Mucosa of gallbladder (tissue), 1 donor: ENCODE results near the gene P2RY12. TPM values are rescaled to one million over a fixed set of nuclear protein-coding genes. Genes with fewer than 3 reads are reported as not detected.

Experiments
- DNase-seq: peaks from one replicate; pipeline ENCODE4 v3.0.0-alpha.2; 2020; ENCODE audit warnings: low spot score
- total RNA-seq: library from RNA; stranded (reverse); gene quantifications from one replicate; pipeline ENCODE4 v1.2.1, GENCODE V29; 2021
- donor health status: DM: no; HTN: no; CAD: no.

P2RY12 gene
- 7.6 TPM for total RNA-seq

DNA sequence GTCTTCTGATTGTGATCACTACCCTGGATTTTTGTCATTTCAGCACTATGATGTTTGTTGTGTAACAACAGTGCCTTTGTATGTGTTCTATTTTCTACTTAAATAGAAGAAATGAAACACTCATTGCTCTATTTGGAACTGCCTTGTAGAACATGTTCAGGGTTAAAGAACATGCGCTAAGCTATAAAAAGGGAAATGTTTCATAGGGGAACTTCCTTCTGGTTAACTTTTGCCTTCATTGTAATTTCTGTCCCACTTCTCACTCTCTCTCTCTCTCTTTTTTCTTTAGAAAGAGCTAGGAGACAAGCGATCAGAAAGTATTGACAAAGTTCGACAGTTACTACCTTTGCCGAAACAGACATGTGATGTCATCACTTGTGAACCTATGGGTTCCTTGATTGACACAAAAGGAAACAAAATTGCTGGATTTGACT is at the start of gene P2RY12:
Gene P2RY12, minus strand, starts transcription at position 13 of the 434 bp plus-strand sequence. CDS start 45,908 bp downstream, outside the sequence.
- DNase-seq: no peak

DNA sequence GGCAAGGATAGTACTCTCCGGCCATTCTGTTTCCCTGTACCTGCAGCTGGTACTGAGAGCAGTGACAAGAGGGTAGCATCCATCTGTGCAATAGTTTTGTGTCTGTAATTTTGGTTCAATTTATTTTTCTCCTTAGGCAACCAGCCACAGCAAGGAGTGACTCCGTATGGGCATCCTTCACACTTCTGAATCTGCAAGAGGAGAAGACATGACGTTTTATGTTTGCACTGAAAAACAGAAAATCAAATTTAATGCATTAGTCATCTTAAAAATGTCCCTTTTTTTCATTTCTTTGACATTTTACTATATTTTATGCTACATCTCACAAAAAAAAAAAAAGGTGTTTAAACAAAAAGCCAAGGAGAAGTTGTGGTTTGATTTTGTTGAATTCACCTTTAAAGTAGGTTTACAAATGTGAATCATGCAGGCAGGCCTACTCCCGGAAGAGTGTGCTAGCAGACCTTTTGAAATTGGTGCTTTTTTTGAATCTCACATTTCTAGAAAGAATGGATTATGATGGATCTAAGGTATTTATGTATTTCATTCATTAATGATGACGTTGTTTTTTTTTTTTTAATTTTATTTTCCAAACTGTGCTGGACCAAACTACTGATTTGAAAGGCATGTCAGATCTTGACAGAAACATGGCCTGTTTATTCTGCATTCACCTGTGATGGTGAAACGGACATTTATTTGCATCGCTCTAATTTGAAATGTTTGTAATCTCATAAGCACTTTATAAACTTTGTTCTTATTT is 48.2 kb upstream of the P2RY12 start:
- DNase-seq: no peak

- DNase-seq: no peak
Observed at GRCh38 chr3:151431940-151432339, 47.4 kb upstream of the P2RY12 start.

- DNase-seq: no peak
Observed at GRCh38 chr3:151430821-151431484, 46.4 kb upstream of the P2RY12 start.

- no peak for DNase-seq
Observed at GRCh38 chr3:151428386-151428785, 43.8 kb upstream of the P2RY12 start.

DNA sequence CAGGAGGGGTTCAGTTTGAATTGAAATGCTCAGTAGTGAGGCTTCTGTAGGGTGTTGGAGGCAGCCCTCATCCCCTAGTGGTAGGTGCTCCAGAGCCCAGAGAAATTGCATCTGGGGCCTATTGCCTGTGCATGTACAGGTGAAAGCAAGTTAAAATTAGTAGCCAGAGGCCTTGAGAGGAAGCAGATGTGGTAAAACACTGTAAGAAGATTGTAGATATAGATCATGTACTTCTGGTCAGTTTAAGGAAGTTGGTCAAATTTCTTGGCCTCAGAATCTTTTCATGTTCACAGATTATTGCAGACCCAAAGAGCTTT is 41.7 kb upstream of the P2RY12 start:
- DNase-seq: no peak

- DNase-seq: no peak
Observed at GRCh38 chr3:151425627-151426340, 41.2 kb upstream of the P2RY12 start.

- DNase-seq: no peak
Observed at GRCh38 chr3:151423091-151423490, 38.5 kb upstream of the P2RY12 start.

GRCh38 chr3:151421938-151422337 is 37.4 kb upstream of the P2RY12 start:
- DNase-seq: no peak

- no peak for DNase-seq
Observed at GRCh38 chr3:151419806-151420205, 35.3 kb upstream of the P2RY12 start.

DNA sequence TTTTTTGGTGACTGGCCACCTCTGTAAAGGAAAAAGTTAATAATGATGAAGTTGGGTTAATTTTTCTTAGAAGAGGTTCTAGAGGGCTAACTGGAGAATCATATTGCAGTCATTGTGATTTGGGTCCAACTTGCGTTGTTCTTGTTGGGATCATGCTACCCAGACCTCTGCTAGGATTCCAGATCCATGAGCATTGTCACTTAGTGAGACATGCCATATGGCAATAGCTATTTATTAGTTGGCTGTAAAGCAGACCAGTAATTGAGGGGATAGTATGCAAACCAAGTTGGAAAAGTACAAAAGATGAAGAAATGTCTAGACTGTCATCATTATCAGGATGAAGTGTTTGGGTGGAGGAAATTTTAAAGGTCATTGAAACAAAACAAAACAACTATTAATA is 30.7 kb upstream of the P2RY12 start:
- no peak for DNase-seq

DNA sequence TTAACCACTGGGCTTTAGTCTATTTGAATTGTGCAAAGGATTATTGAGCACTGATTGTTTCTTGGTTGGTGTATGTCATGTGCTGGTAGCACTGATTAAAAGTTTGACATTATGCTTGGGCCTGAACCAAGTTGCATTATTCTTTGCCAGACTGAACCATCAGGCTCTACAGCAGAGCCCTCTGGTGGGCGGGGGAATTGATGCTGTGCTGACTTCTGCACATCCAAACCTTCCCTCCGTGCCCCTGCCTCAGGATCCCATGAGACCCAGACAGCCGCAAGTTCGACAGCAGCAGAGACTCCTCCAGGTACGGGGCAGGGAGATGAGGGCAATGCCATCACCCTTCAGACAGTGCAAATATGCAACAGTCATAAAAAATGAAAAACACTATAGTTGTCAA is 28.4 kb upstream of the P2RY12 start:
- DNase-seq: no peak

DNA sequence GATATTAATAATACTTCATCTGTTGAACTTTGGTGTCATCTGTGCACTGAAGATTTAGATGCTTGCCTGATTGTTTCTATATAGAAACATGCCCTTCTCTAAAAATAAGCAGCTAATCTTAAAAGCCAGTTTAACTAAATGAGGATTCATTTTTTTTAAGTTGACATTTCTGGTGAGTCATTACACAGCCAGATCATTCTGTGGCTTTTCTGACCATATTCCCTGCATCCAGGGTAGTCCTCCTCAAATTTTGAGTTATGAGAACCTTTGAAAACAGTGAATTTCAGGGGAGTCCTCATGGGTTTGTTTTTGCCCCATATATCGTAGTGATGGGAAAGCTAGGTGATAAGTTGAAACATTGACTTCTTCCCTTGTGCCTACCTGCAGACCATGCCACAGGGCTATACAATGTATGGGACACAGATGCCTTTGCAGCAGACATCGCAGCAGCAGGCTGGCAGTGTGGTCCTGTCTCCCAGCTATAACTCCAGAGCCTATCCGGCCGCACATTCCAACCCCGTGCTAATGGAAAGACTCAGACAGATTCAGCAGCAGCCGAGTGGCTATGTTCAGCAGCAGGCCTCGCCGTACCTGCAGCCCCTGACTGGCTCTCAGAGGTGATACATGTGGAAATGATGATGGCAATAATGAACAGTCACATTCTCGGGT is 26.5 kb upstream of the P2RY12 start:
- no peak for DNase-seq

GRCh38 chr3:151407928-151408327 is 23.4 kb upstream of the P2RY12 start:
- no peak for DNase-seq

- DNase-seq: no peak
Observed at GRCh38 chr3:151404316-151404715, 19.8 kb upstream of the P2RY12 start.

GRCh38 chr3:151403246-151403645 is 18.7 kb upstream of the P2RY12 start:
- no peak for DNase-seq

DNA sequence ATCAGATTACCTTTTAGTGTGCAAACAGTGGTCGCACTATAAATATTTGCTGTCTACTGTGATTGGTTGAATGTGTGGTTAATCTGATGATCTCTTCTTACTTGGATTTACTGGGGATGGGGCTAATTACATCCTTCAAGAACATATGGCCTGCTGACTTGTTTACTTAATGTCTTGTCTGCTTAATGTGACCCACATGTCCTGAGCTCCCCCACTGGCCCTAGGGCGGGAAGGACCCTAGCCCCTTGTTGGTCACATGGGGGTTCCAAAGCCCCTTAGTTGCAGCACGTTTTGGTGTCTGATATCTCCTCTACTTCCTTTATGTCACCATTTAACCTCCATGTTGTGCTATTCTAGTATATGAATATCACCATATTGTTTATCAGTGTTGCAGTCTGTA is 17.8 kb upstream of the P2RY12 start:
- DNase-seq: no peak

DNA sequence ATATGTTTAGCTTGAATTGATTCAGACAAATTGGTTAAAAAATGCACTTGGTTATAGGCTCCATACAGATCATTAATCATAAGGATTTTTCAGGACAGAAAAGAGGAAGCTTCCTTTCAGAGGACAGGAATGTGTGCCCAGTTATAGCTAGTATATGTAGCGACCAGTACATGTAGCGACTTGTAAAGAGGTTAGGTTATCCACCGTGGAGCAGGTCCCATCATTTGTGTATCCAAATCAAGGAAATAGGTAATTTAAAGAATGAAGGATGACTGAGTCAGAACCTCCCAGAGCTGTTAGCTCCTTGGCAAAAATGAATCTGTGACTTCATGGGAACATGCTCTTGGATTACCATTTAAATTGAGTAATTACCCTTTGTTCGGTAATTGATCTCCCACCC is 15.8 kb upstream of the P2RY12 start:
- DNase-seq: no peak

- no peak for DNase-seq
Observed at GRCh38 chr3:151398895-151399294, 14.3 kb upstream of the P2RY12 start.

- DNase-seq: no peak
Observed at GRCh38 chr3:151395806-151396205, 11.3 kb upstream of the P2RY12 start.

DNA sequence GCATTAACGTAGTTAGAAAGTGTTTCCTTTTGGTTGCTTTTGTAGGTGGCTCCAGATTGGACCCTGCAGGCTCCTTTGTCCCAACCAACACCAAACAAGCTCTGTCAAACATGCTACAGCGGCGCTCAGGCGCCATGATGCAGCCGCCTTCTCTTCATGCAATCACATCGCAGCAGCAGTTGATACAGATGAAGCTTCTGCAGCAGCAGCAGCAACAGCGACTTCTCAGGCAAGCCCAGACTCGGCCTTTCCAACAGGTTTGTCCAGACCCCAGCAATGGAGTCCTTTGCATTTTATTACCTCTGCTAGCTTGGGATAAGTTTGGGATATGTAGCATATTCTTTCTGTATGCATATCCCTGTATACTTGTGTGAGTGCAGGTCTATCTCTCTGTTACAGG is 10.1 kb upstream of the P2RY12 start:
- no peak for DNase-seq

- DNase-seq: no peak
Observed at GRCh38 chr3:151393941-151394340, 9.4 kb upstream of the P2RY12 start.
